GM12891 (cell line): ENCODE data around the gene PLIN3.

ENCODE experiments used
- POLR2A ChIP-seq: IDR thresholded peaks from 2 replicates; pipeline ENCODE4 v1.6.1; 2011; ENCODE audit warnings: low read depth, low read length, control low read depth
- POLR2AphosphoS5 ChIP-seq: IDR thresholded peaks from 2 replicates; pipeline ENCODE4 v1.6.1; 2011; ENCODE audit warnings: low read depth, low read length, control low read depth
- SPI1 ChIP-seq: IDR thresholded peaks from 2 replicates; pipeline ENCODE4 v1.6.1; 2011; ENCODE audit warnings: low read depth, low read length, control low read depth
- TAF1 ChIP-seq: IDR thresholded peaks from 2 replicates; pipeline ENCODE4 v1.6.1; 2011; ENCODE audit warnings: low read depth, low read length, control low read depth

DNA sequence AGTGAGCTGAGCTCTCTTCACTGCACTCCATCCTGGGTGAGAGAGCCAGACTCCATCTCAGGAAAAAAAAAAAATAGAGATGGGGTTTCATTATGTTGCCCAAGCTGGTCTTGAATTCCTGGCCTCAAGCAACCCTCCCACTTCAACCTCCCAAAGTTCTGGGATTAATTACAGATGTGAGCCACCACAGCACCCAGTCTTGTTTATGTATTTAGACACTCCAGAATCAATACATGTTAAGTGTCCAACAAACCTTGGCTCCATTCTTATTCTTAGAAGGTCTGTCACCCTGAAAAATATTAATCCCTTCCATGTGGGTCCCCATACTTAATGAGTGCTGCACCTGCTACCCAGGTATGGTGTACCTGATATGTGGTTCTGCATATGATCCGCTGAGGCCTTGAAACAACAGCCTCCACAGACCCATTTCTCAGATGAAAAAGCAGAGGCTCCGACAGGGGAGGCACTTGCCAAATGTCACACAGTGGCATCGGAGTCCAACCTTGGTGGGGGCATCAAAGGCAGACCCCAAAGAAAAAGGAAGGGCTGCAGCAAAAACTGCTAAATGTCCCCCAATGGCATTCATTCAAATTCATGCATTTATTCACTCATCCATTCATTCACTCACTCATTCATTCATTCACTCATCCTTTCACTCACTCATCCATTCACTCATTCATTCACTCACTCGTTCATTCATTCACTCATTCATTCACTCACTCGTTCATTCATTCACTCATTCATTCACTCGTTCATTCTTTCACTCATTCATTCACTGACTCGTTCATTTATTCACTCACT lies 52.6 kb downstream of the PLIN3 start:
- TF ChIP-seq POLR2A (0 out of 2 replicates have a peak, but pooled peaks have one; percentile 54), SPI1 (no peak), TAF1 (no peak), POLR2AphosphoS5 (no peak)
